Liver (tissue), 9 donors: ENCODE results near the gene SYT2. TPM values are rescaled to one million over a fixed set of nuclear protein-coding genes. Genes with fewer than 3 reads are reported as not detected.

Source experiments
- DNase-seq: peaks from one replicate; pipeline ENCODE4 v3.0.0-alpha.2; 2017; ENCODE audit warnings: low spot score
- H3K27ac ChIP-seq, 2 donors: one replicate each; pipeline ENCODE4 v1.7.0; 2013; ENCODE audit warnings: inconsistent platforms in 2 of 2, low read length in 2 of 2, control low read depth in 1 of 2, low read depth in 1 of 2, mild to moderate bottlenecking in 1 of 2
- H3K27me3 ChIP-seq, 4 donors: one replicate each; pipeline versions ENCODE4 v1.6.1 to v1.7.0; 2013; ENCODE audit warnings: low read length in 3 of 4, inconsistent platforms in 1 of 4, mild to moderate bottlenecking in 1 of 4, moderate library complexity in 1 of 4; ENCODE audit not compliant: control insufficient read depth in 4 of 4, insufficient read depth in 4 of 4
- H3K36me3 ChIP-seq, 4 donors: one replicate each; pipeline versions ENCODE4 v1.6.1 to v1.7.0; 2013; ENCODE audit warnings: low read length in 3 of 4, mild to moderate bottlenecking in 3 of 4, low read depth in 1 of 4, moderate library complexity in 1 of 4; ENCODE audit not compliant: control insufficient read depth in 4 of 4, insufficient read depth in 3 of 4
- H3K4me1 ChIP-seq, 4 donors: one replicate each; pipeline versions ENCODE4 v1.6.1 to v1.7.0; 2013; ENCODE audit warnings: low read length in 3 of 4, mild to moderate bottlenecking in 3 of 4, moderate library complexity in 1 of 4; ENCODE audit not compliant: control insufficient read depth in 4 of 4, insufficient read depth in 4 of 4
- H3K4me3 ChIP-seq, 3 donors: one replicate each; pipeline versions ENCODE4 v1.6.1 to v1.7.0; 2013; ENCODE audit warnings: low read length in 3 of 3, control low read depth in 1 of 3, low read depth in 1 of 3, mild to moderate bottlenecking in 1 of 3
- H3K9ac ChIP-seq, 2 donors: one replicate each; pipeline ENCODE4 v1.7.0; 2013; ENCODE audit warnings: low read length in 2 of 2, mild to moderate bottlenecking in 2 of 2, moderate library complexity in 2 of 2, control low read depth in 1 of 2, low read depth in 1 of 2
- H3K9me3 ChIP-seq, 4 donors: one replicate each; pipeline versions ENCODE4 v1.6.1 to v1.7.0; 2013; ENCODE audit warnings: low read length in 3 of 4; ENCODE audit not compliant: control insufficient read depth in 4 of 4
- EGR1 ChIP-seq, 2 donors: IDR thresholded peaks; 2 replicates each; pipeline ENCODE4 v1.6.1; 2016 to 2018; ENCODE audit warnings: antibody characterized with exemption in 2 of 2, low read depth in 2 of 2
- FOXA1 ChIP-seq: IDR thresholded peaks from 2 replicates; pipeline ENCODE4 v1.6.1; 2016; ENCODE audit warnings: antibody characterized with exemption
- NR2F2 ChIP-seq: IDR thresholded peaks from 2 replicates; pipeline ENCODE4 v1.6.1; 2016; ENCODE audit warnings: antibody characterized with exemption
- RAD21 ChIP-seq, 2 donors: IDR thresholded peaks; 2 replicates each; pipeline ENCODE4 v1.6.1; 2016; ENCODE audit warnings: antibody characterized with exemption in 2 of 2, mild to moderate bottlenecking in 2 of 2
- RXRA ChIP-seq, 2 donors: IDR thresholded peaks; 2 replicates each; pipeline ENCODE4 v1.6.1; 2017 to 2018; ENCODE audit warnings: antibody characterized with exemption in 2 of 2, mild to moderate bottlenecking in 1 of 2
- TAF1 ChIP-seq: conservative IDR thresholded peaks from 2 replicates; pipeline ENCODE4 v1.6.1; 2016; ENCODE audit warnings: antibody characterized with exemption, mild to moderate bottlenecking
- YY1 ChIP-seq: IDR thresholded peaks from 2 replicates; pipeline ENCODE4 v1.6.1; 2016; ENCODE audit warnings: antibody characterized with exemption, mild to moderate bottlenecking
- WGBS: extraction: QIAGEN DNeasy Blood & Tissue Kit; methylation state at CpG from one replicate; pipeline ENCODE4 v1.1.7; 2013; 5-methylcytosine and 5-hydroxymethylcytosine counted together
- polyA plus RNA-seq, 2 donors: library from polyadenylated mRNA; stranded (reverse) in 1 of 2; unstranded in 1 of 2; fragments of 200-250 nt in 1 of 2; fragments of >200 nt in 1 of 2; fragmentation: Nextera tagmentation in 1 of 2; extraction: Ambion mirVana in 1 of 2; gene quantifications; one replicate each; pipeline versions ENCODE4 v1.2.1 to v1.2.3, GENCODE V29; 2013 to 2015
- total RNA-seq, 2 donors: library from RNA; depleted of rRNA; stranded (reverse); fragments of >200 nt; gene quantifications; one replicate each; pipeline ENCODE4 v1.2.3, GENCODE V29; 2014
- TF ChIP-seq, protein P1 (sequence below): IDR thresholded peaks from 2 replicates; pipeline ENCODE4 v1.6.1; 2016; ENCODE audit warnings: antibody characterized with exemption, mild to moderate bottlenecking
- TF ChIP-seq, protein P2 (sequence below): fragments of 150-350 bp; IDR thresholded peaks from 2 replicates; pipeline ENCODE4 v1.5.1; 2017; ENCODE audit warnings: improper control_type of control experiment, low read depth, low read length; ENCODE audit not compliant: missing input control
- TF ChIP-seq, protein P3 (sequence below): IDR thresholded peaks from 2 replicates; pipeline ENCODE4 v1.6.1; 2016; ENCODE audit warnings: antibody characterized with exemption
- donor health status: healthy.
- donor health status: healthy.
- donor health status: healthy.
- donor health status: healthy.
- donor health status: healthy.

SYT2 gene
- total and polyA plus RNA-seq, 4 donors = under 0.01 to 0.07 TPM; not detected in 2

DNA sequence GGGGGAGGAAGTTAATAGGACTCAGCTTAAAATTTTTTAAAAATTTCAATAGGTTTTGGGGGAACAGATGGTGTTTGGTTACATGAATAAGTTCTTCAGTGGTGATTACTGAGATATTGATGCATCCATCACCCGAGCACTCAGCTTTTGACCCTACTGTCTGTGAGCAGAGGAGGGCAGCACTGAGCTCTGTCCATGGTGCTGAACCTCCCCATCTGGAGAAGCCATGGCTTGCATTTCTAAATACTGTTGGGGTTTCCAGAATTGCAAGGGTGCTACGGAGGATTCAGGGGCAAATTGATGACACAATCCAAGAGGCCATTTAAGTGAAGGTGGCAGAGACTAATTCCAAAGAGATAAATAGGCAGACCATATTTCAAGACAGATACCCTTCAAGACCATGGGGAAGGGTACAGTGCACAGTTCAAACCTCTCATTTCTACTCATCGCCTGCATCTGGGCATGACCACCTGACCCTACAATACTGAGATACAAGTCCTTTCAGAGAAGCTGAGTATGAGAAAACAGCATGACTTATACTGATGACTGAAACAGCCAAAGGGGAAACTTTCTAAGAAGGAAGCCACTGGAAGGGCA is 17.2 kb downstream of the SYT2 start:
- no peak overlapping the region for H3K27ac ChIP-seq
- no peak overlapping the region for H3K4me3 ChIP-seq
- TF ChIP-seq, protein P1, sequence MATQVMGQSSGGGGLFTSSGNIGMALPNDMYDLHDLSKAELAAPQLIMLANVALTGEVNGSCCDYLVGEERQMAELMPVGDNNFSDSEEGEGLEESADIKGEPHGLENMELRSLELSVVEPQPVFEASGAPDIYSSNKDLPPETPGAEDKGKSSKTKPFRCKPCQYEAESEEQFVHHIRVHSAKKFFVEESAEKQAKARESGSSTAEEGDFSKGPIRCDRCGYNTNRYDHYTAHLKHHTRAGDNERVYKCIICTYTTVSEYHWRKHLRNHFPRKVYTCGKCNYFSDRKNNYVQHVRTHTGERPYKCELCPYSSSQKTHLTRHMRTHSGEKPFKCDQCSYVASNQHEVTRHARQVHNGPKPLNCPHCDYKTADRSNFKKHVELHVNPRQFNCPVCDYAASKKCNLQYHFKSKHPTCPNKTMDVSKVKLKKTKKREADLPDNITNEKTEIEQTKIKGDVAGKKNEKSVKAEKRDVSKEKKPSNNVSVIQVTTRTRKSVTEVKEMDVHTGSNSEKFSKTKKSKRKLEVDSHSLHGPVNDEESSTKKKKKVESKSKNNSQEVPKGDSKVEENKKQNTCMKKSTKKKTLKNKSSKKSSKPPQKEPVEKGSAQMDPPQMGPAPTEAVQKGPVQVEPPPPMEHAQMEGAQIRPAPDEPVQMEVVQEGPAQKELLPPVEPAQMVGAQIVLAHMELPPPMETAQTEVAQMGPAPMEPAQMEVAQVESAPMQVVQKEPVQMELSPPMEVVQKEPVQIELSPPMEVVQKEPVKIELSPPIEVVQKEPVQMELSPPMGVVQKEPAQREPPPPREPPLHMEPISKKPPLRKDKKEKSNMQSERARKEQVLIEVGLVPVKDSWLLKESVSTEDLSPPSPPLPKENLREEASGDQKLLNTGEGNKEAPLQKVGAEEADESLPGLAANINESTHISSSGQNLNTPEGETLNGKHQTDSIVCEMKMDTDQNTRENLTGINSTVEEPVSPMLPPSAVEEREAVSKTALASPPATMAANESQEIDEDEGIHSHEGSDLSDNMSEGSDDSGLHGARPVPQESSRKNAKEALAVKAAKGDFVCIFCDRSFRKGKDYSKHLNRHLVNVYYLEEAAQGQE = peak; percentile 100
- TF ChIP-seq YY1 (no peak), RXRA (IDR thresholded peaks at IDR 0.05) (no peak), RAD21 (IDR thresholded peaks at IDR 0.05) (peak in 1 of 2 donors; percentile 13)
- TF ChIP-seq, protein P2, sequence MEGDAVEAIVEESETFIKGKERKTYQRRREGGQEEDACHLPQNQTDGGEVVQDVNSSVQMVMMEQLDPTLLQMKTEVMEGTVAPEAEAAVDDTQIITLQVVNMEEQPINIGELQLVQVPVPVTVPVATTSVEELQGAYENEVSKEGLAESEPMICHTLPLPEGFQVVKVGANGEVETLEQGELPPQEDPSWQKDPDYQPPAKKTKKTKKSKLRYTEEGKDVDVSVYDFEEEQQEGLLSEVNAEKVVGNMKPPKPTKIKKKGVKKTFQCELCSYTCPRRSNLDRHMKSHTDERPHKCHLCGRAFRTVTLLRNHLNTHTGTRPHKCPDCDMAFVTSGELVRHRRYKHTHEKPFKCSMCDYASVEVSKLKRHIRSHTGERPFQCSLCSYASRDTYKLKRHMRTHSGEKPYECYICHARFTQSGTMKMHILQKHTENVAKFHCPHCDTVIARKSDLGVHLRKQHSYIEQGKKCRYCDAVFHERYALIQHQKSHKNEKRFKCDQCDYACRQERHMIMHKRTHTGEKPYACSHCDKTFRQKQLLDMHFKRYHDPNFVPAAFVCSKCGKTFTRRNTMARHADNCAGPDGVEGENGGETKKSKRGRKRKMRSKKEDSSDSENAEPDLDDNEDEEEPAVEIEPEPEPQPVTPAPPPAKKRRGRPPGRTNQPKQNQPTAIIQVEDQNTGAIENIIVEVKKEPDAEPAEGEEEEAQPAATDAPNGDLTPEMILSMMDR = peak; percentile 14
- no peak overlapping the region for H3K9ac ChIP-seq
- 33% methylated on average over 3 of the region's 3 CpGs for WGBS
- H3K36me3 ChIP-seq = no peaks in the 10 kb centered on the region
- H3K9me3 ChIP-seq = no peaks in the 10 kb centered on the region
- H3K27me3 ChIP-seq = peaks cover 0 to 5% (median 2%) of the 10 kb centered on the region in 4 donors
- peak; percentile 71 for DNase-seq
- H3K4me1 ChIP-seq = no peaks in the 10 kb centered on the region

DNA sequence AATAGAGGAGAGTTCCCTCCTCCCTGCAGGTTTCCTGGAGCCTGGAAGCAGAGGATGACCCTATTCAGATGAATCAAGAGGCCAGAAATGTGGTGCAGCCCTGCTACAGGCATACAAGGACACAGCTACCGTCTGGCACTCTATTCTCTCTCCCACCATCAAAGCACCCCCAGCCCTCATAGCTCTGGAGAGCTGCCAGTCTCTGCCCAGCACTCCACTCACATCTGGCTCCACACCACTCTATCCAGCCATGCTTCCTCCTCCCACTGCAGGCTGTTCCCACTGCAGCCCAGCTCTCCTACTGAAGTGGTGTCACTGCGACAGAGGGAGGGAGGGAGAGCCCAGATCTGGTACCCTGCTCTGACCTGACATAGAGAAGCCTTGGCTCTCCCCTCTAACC is 18.4 kb downstream of the SYT2 start:
- DNase-seq = no peak
- TF ChIP-seq FOXA1 (no peak), EGR1 (IDR thresholded peaks at IDR 0.05; ENCODE audit: low read depth in 2 of 2) (no peak), NR2F2 (no peak), TAF1 (no peak)
- TF ChIP-seq, protein P3, sequence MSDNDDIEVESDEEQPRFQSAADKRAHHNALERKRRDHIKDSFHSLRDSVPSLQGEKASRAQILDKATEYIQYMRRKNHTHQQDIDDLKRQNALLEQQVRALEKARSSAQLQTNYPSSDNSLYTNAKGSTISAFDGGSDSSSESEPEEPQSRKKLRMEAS = no peak
- TF ChIP-seq, protein P1 = no peak
- 50% methylated on average over 2 of the region's 2 CpGs for WGBS
- no peak overlapping the region for H3K4me3 ChIP-seq
- H3K36me3 ChIP-seq = no peaks in the 10 kb centered on the region
- no peak overlapping the region for H3K9ac ChIP-seq
- no peak overlapping the region for H3K27ac ChIP-seq
- no peaks in the 10 kb centered on the region for H3K9me3 ChIP-seq
- H3K27me3 ChIP-seq = peaks cover 0 to 4% (median 2%) of the 10 kb centered on the region in 4 donors
- H3K4me1 ChIP-seq = no peaks in the 10 kb centered on the region
